Midbrain (tissue), 1 donor: Measurements from ENCODE around the gene CBFB.
"Not testable (repeated sequence)": the region's sequence is repeated elsewhere in the genome, so short reads cannot be mapped to it uniquely, and the experiment has no call there.

Experiments
- DNase-seq: peaks from one replicate; lab custom pipeline; 2025; lab: John Stamatoyannopoulos, UW

Gene CBFB

GRCh38 chr16:67098599-67098998 is 69.7 kb downstream of the CBFB start:
- no peak for DNase-seq

DNA sequence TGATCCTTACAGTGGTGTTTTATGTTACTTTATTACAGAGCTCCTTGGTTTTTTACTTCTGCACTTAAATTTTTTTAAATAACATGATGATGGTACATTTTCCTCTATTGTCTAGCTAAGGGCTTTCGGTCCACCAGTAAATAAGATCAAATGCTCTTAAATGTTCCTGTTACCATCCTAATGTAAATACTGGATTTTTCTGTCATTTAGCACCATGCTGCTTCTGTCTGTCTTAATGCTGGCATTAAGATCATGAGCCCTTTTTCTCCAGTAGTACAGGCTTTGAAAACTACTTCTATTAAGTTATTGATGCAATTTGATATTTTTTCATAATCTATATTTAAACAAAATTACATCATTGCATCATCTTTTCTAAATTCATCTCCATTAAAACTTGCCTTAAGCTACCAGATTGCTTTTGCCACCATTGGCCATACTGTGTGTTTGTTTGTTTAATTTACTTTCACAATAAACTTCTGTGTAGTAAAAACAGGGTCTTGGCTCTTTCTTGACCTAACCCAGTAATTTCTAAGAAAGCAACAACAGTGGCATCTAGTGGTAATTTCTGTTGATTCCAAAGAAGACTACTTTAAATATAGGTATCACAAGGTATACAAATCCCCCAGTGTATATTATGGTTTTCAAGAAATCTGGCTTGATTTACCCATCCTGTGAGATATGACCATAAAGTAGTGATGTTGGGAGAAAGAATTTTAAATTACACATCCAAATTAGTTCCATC is 71.8 kb downstream of the CBFB start:
- DNase-seq = peak; percentile 56

- DNase-seq = no peak
Observed at GRCh38 chr16:67101311-67102082, 72.5 kb downstream of the CBFB start.

DNA sequence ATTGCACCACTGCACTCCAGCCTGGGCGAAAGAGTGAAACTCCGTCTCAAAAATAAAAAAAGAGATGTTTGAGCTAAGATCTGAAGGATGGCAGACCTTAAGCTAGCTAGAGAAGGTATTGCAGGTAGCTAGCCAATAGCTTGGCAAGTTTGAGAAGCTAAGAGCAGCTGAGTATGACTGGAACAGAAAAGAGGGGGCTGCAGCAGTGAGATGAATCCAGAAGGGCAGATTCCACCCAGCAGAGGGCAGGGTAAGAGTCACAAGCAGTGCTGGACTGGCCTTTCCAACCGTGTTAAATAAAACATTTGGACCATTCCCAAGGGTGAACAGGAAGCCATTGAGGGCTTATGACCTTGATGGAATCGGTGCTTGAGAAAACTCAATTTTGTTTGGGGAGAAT is 75.1 kb downstream of the CBFB start:
- no peak for DNase-seq

DNA sequence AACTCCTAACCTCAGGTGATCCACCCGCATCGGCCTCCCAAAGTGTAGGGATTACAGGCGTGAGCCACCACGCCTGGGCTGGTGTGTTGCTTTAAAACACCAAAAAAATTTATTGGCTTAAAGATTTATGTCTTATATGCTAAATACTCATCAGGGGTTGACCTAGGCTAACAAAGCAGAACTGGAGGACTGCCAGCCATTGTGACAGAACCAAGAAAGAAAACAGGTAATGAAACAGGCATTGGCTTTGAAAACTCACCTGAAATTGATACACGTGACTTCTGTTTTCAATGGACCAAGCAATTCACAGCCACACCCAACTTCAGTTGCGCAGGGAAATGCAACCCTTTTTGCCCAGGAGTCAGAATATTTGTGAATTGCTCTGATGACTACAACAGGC is 75.9 kb downstream of the CBFB start:
- DNase-seq = no peak

- no peak for DNase-seq
Observed at GRCh38 chr16:67105246-67105645, 76.3 kb downstream of the CBFB start.

- DNase-seq = no peak
Observed at GRCh38 chr16:67105881-67106280, 76.9 kb downstream of the CBFB start.

GRCh38 chr16:67108489-67108888 is 79.5 kb downstream of the CBFB start:
- no peak for DNase-seq

- DNase-seq = no peak
Observed at GRCh38 chr16:67108931-67109406, 80.0 kb downstream of the CBFB start.

GRCh38 chr16:67109407-67110135 is 80.6 kb downstream of the CBFB start, which contains the start of gene PHAF1:
Gene PHAF1 (plus strand): TSS chr16:67109941. CDS start chr16:67110176, 235 bp downstream.
- DNase-seq = peak; percentile 96

DNA sequence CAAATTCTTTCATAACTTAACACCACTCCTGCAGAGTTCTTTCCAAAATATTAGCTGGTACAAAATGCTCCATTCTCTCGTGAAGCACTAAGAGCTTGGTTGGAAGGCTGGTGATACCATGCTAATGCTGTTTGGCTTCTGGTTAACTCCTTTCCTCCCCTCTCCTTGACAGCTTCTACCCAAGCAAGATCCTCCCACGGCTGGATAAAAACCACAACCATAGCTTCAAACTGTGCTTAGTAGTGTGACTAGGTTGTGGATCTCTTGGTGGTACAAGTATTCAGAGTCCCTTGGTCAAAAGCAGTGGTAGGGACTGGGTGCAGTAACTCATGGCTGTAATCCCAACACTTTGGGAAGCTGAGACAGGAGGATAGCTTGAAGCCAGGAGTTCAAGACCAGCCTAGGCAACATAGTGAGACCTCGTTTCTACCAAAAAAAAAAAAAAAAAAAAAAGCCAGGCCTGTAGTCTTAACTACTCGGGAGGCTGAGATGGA is 83.0 kb downstream of the CBFB start:
- no peak for DNase-seq

- no peak for DNase-seq
Observed at GRCh38 chr16:67112591-67113399, 83.8 kb downstream of the CBFB start.

GRCh38 chr16:67114793-67115192 is 85.8 kb downstream of the CBFB start:
- no peak for DNase-seq

GRCh38 chr16:67115639-67116038 is 86.7 kb downstream of the CBFB start:
- DNase-seq = no peak

GRCh38 chr16:67116388-67117311 is 87.7 kb downstream of the CBFB start:
- peak; percentile 55 for DNase-seq

DNA sequence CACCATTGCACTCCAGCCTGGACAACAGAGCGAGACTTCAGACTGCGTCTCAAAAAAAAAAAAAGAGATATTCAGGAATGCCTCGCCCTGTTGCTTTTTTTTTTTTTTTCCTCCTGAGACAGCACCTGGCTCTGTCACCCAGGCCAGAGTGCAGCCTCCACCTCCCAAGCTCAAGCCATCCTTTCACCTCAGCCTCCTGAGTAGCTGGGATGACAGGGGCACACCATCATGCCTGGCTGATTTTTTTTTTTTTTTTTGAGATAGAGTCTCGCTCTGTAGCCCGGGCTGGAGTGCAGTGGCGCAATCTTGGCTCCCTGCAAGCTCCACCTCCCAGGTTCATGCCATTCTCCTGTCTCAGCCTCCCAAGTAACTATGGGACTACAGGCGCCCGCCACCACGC is 88.8 kb downstream of the CBFB start:
- DNase-seq = no peak

DNA sequence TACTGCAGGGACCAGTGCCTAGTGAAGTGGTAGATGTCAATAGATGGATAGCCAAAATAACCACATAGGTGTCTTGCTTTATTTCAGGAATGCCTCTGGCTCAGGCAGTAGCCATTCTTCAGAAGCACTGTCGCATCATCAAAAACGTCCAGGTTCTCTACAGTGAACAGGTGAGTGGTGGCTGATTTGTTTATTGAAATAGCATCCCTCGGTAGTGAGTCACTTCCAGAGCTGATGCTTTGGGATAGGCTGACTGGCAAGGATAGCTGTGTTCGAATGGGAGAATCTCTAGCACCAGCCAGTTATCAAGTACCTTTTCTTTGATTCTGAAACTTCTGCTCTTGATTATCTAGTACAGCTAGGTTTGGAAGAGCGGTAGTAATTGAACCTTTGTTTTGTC is 91.1 kb downstream of the CBFB start:
- DNase-seq = no peak

- DNase-seq = not testable (repeated sequence)
Observed at GRCh38 chr16:67122799-67123198, 93.8 kb downstream of the CBFB start.

DNA sequence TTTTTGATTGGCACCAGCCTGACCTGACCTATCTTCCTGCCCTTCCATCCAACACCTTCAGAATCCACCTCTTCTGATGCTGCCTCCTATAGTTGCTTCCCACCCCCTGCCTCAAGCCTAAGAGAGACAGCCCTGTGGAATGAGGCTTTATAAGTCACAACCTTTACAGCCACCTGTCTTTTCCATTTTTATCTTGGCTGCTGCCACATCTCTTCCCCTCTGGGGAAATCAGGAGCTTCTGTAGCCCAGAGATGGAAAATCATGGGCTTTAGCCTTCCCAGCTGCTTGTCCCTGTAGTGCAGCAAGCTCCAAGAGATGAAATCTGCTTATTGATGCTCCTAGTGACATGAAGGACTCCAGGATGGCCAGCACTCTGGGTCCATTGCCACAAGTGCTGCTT is 99.5 kb downstream of the CBFB start:
- no peak for DNase-seq

DNA sequence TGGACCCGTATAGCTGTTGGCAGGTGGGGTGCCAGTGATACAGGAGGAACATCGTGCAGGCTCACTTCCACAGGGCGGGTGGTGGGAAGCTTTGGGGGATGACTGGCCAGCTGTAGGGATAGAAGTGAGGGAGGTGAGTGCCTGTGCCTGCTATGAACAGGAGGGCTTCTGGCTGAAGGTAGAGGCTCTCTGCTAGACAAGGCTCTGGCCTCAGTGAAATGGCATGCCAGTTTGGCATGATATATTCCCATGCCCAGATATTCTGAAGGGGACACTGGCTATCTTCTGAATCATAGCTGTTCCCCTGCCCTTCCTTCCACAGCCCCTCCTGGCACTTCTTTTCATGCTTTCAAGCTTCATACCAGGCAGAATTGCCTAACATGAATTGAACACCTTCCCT is 99.9 kb downstream of the CBFB start:
- no peak for DNase-seq
